GM20000 (cell line): ENCODE measurements around the gene ZPR1.
"Not testable (repeated sequence)": the region's sequence is repeated elsewhere in the genome, so short reads cannot be mapped to it uniquely, and the experiment has no call there.

Source experiments
- DNase-seq: peaks from one replicate; pipeline ENCODE4 v3.0.0; 2012; ENCODE audit warnings: low spot score
- CTCF ChIP-seq: IDR thresholded peaks from 2 replicates; pipeline ENCODE4 v1.5.1; 2012; ENCODE audit warnings: mild to moderate bottlenecking, control low read depth; ENCODE audit errors: extremely low read depth, missing control alignments

The ZPR1 gene

GRCh38 chr11:116807601-116808261, 19.9 kb upstream of the ZPR1 start:
- DNase-seq: no peak

DNA sequence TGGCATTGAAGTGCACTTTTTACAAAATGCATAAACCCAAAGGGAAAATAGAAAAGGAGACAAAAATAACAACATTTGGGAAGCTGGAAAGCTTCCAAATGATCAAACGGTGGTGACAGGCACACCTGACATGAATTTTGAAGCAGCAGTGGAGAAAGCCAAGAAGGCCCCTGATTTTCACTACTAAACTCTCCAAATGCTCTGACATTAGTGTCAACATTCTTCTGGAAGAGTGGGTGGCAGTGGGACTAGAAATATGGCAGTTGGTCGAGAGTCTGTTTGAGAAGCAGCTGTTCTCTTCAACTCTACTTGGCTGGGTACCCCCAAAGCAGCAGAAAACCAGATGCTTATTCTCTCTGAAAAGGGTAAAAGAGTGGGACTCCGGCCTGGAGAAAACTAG, 16.2 kb upstream of the ZPR1 start:
- no peak for TF ChIP-seq CTCF

More at GRCh38 chr11:116807601-116808261, 19.9 kb upstream of the ZPR1 start:
- no peak for TF ChIP-seq CTCF

DNA sequence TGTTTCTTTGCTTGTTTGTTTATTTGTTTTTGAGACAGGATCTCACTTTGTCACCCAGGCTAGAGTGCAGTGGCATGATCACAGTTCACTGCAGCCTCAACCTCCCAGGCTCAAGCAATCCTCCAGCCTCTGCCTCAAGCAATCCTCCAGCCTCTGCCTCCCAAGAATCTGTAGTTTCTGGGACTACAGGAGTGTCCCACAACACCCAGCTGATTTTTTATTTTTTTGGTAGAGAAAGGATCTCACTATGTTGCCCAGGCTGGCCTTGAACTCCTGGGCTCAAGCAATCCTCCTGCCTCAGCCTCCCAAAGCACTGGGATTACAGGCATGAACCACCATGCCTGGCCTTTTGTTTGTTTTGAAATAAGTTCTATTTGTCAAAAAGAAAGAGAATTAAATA, 13.8 kb upstream of the ZPR1 start:
- not testable (repeated sequence) for DNase-seq

More for the DNA sequence above, 16.2 kb upstream of the ZPR1 start:
- no peak for DNase-seq

GRCh38 chr11:116800610-116801009, 12.8 kb upstream of the ZPR1 start:
- TF ChIP-seq CTCF: no peak
- DNase-seq: no peak

DNA sequence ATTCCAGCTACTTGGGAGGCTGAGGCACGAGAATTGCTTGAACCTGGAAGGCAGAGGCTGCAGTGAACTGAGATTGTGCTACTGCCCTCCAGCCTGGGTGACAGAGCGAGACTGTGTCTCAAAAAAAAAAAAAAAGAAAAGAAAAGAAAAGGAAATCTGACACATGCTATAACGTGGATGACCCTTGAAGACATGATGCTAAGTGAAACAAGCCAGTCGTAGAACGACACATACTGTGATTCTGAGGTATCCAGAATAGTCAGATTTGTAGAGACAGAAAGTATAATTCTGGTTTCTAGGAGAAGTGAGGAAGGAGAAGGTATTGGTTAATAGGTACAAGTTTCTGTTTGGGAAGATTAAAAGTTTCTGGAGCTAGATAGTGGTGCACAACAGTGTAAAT, 10.5 kb upstream of the ZPR1 start:
- DNase-seq: no peak
- TF ChIP-seq CTCF: no peak

DNA sequence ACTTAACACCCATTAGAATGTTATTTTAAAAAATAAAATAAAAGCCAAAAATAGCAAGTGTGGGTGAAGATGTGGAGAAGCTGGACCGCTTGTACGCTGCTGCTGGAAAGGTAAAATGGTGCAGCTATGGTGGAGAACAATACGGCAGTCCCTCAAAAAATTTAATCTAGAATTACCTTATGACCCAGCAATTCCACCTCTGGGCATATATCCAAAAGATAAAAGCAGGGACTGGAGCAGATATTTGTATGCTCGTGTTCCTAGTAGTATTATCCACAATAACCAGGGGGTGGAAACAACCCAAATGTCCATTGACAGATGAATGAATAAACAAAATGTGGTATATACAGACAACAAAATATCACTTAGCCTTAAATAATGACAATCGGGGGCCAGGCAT, 10.0 kb upstream of the ZPR1 start:
- no peak for DNase-seq
- no peak for TF ChIP-seq CTCF

- DNase-seq: no peak
- TF ChIP-seq CTCF: no peak
Measured at GRCh38 chr11:116796548-116796947, 8.7 kb upstream of the ZPR1 start.

DNA sequence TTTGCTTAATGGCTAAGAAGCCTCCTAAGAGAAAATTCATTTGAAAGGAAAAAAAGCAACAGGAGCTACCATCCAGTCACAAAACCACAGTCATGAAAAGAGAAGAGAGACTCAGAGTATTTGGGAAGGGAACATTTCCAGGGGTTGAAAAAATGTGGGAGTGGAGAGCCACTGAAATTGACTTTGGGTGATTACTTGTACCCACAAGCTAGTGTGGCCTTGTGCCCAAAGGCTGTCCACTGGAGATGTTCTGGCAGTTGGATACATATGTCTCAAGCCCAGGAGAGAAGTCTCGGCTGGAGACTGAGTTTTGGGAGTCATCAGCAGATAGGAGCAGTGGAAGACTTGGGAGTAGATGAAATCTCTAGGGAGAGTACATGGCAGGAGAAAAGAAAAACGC, 7.0 kb upstream of the ZPR1 start:
- no peak for TF ChIP-seq CTCF
- DNase-seq: no peak
